SK-N-SH treated with all-trans-retinoic acid at 6 μM for 48 hours (cell line): ENCODE results near the gene NEB.

Source experiments
- ATAC-seq: fragments of 200-7000 bp; cut with Tn5 transposase; 3 replicates; pipeline ENCODE4 v1.9.1; 2020; ENCODE audit warnings: mild to moderate bottlenecking, moderate library complexity
- ARNTL ChIP-seq: fragments of 450-650 bp; formaldehyde crosslinking; IDR thresholded peaks from 2 replicates; pipeline ENCODE4 v1.5.0; 2020; ENCODE audit warnings: low read depth, mild to moderate bottlenecking, moderate library complexity, borderline replicate concordance
- BACH2 ChIP-seq: fragments of 250-450 bp; sonication (Bioruptor Pico); IDR thresholded peaks from 2 replicates; pipeline ENCODE4 v1.9.0; 2021; ENCODE audit warnings: mild to moderate bottlenecking, borderline replicate concordance
- CREB5 ChIP-seq: fragments of 250-450 bp; sonication (Bioruptor Pico); IDR thresholded peaks from 2 replicates; pipeline ENCODE4 v1.5.1; 2020; ENCODE audit warnings: low read depth, mild to moderate bottlenecking, moderate library complexity
- CSDC2 ChIP-seq: fragments of 250-450 bp; sonication (Bioruptor Pico); IDR thresholded peaks from 2 replicates; pipeline ENCODE4 v1.5.0; 2020; ENCODE audit warnings: mild to moderate bottlenecking, moderate library complexity
- CSRNP3 ChIP-seq: fragments of 250-450 bp; sonication (Bioruptor Pico); IDR thresholded peaks from 2 replicates; pipeline ENCODE4 v1.5.1; 2021; ENCODE audit warnings: mild to moderate bottlenecking, moderate library complexity
- ESRRG ChIP-seq: fragments of 250-450 bp; sonication (Bioruptor Pico); IDR thresholded peaks from 2 replicates; pipeline ENCODE4 v1.6.1; 2021; ENCODE audit warnings: mild to moderate bottlenecking
- GLIS3 ChIP-seq: fragments of 250-450 bp; sonication (Bioruptor Pico); IDR thresholded peaks from 2 replicates; pipeline ENCODE4 v1.5.0; 2020; ENCODE audit warnings: mild to moderate bottlenecking, moderate library complexity
- ISL1 ChIP-seq: fragments of 250-450 bp; sonication (Bioruptor Pico); IDR thresholded peaks from 2 replicates; pipeline ENCODE4 v2.1.2; 2022; ENCODE audit warnings: mild to moderate bottlenecking, moderate library complexity
- PATZ1 ChIP-seq: fragments of 250-450 bp; sonication (Bioruptor Pico); IDR thresholded peaks from 2 replicates; pipeline ENCODE4 v1.8.0; 2020; ENCODE audit warnings: mild to moderate bottlenecking, moderate library complexity, borderline replicate concordance
- POU6F1 ChIP-seq: fragments of 250-450 bp; sonication (Bioruptor Pico); IDR thresholded peaks from 2 replicates; pipeline ENCODE4 v1.8.0; 2021; ENCODE audit warnings: low read depth, mild to moderate bottlenecking, moderate library complexity, borderline replicate concordance
- PPARA ChIP-seq: fragments of 250-450 bp; sonication (Bioruptor Pico); IDR thresholded peaks from 2 replicates; pipeline ENCODE4 v1.5.0; 2020; ENCODE audit warnings: mild to moderate bottlenecking, borderline replicate concordance
- TOX ChIP-seq: fragments of 250-450 bp; sonication (Bioruptor Pico); IDR thresholded peaks from 2 replicates; pipeline ENCODE4 v1.8.0; 2021; ENCODE audit warnings: mild to moderate bottlenecking, moderate library complexity, borderline replicate concordance
- TSHZ2 ChIP-seq: fragments of 250-450 bp; sonication (Bioruptor Pico); IDR thresholded peaks from 2 replicates; pipeline ENCODE4 v1.5.0; 2020; ENCODE audit warnings: mild to moderate bottlenecking, moderate library complexity
- ZC3H10 ChIP-seq: fragments of 250-450 bp; sonication (Bioruptor Pico); IDR thresholded peaks from 2 replicates; pipeline ENCODE4 v1.5.1; 2021; ENCODE audit warnings: mild to moderate bottlenecking, moderate library complexity
- ZFP3 ChIP-seq: fragments of 250-450 bp; sonication (Bioruptor Pico); IDR thresholded peaks from 2 replicates; pipeline ENCODE4 v1.5.0; 2020; ENCODE audit warnings: mild to moderate bottlenecking, moderate library complexity
- ZFP30 ChIP-seq: fragments of 450-650 bp; formaldehyde crosslinking; IDR thresholded peaks from 2 replicates; pipeline ENCODE4 v1.5.0; 2022; ENCODE audit warnings: mild to moderate bottlenecking, moderate library complexity
- ZNF70 ChIP-seq: fragments of 450-650 bp; formaldehyde crosslinking; IDR thresholded peaks from 2 replicates; pipeline ENCODE4 v1.5.0; 2020; ENCODE audit warnings: mild to moderate bottlenecking, moderate library complexity
- ZNF8 ChIP-seq: fragments of 450-650 bp; formaldehyde crosslinking; IDR thresholded peaks from 2 replicates; pipeline ENCODE4 v1.5.0; 2020; ENCODE audit warnings: mild to moderate bottlenecking, moderate library complexity

NEB gene

GRCh38 chr2:151678849-151679248 is 55.4 kb downstream of the NEB start:
- no peak for ATAC-seq
- TF ChIP-seq CSDC2 (CRISPR knock-in tag) = no peak
- no peak for TF ChIP-seq ZFP3
- no peak for TF ChIP-seq POU6F1 (CRISPR knock-in tag)
- no peak for TF ChIP-seq ISL1 (CRISPR knock-in tag)
- no peak for TF ChIP-seq ZFP30 (CRISPR knock-in tag)
- TF ChIP-seq ZNF8 (CRISPR knock-in tag) = no peak
- no peak for TF ChIP-seq TSHZ2 (CRISPR knock-in tag)
- TF ChIP-seq CREB5 (CRISPR knock-in tag) = no peak
- TF ChIP-seq ESRRG = no peak
- TF ChIP-seq GLIS3 (CRISPR knock-in tag) = no peak
- TF ChIP-seq PATZ1 (CRISPR knock-in tag) = no peak
- TF ChIP-seq PPARA (CRISPR knock-in tag) = no peak

- TF ChIP-seq BACH2 (CRISPR knock-in tag) = no peak
- TF ChIP-seq CREB5 (CRISPR knock-in tag) = no peak
- TF ChIP-seq ARNTL (CRISPR knock-in tag) = no peak
- TF ChIP-seq ISL1 (CRISPR knock-in tag) = no peak
- no peak for TF ChIP-seq ZFP3
- TF ChIP-seq PATZ1 (CRISPR knock-in tag) = no peak
- TF ChIP-seq ZC3H10 (CRISPR knock-in tag) = no peak
- TF ChIP-seq GLIS3 (CRISPR knock-in tag) = no peak
- no peak for TF ChIP-seq CSRNP3
- TF ChIP-seq TOX (CRISPR knock-in tag) = no peak
- no peak for TF ChIP-seq ZNF70
- no peak for TF ChIP-seq PPARA (CRISPR knock-in tag)
- no peak for ATAC-seq
These were observed 61.3 kb downstream of the NEB start for GRCh38 chr2:151673016-151673415.
